WI38 (cell line): ENCODE measurements around the gene TTLL1.

Experiments used
- H3K4me3 ChIP-seq: 2 replicates; pipeline ENCODE4 v1.5.1; 2011; ENCODE audit warnings: low read depth, mild to moderate bottlenecking, control low read depth, low read length
- TF ChIP-seq, protein P1 (sequence below): IDR thresholded peaks from 2 replicates; pipeline ENCODE4 v1.5.1; 2012; ENCODE audit warnings: low read depth, mild to moderate bottlenecking, control low read depth, low read length

The TTLL1 gene

DNA sequence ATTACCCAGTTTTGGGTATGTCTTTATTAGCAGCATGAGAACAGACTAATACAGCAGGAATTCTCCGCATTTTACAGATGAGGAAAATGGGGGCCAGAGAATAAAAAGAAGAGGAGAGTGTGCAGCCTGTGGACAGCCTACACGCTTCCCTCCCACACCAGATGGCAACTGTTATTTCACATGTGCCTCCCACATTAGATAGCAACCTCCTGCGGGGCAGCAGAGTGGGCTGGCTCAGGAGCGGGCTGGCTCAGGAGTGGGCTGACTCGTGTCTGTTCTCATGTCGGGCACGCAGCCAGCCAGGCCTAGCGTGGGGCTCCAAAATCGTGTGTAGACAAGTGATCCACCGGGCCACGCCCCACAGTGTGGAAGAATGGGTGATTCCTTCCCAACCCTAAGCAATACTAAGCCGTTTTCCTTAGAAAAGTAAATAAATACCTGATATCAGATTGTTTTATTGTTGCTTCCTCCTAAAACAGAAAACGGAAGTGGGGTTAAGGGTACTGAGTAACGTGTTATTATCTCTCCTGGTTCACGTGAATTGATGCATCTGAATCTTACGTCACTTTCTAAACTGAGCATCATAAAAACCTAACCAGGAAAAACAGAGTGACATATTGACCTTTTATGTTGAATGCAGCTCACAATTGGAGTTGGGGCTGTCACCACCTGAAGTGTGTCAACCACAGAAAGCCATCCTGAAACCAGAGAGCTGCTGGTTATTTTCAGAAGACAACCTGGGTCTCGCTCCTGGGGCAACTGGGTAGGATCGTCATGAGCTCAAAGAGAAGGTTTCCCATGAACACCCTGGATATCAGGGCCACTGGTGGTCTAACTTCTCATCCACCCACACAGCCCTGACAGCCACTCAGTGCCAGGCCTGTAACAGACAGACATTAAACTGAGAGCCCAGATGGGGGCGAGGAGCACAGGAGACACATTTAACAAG is 3.3 kb downstream of the TTLL1 start:
- TF ChIP-seq, protein P1, sequence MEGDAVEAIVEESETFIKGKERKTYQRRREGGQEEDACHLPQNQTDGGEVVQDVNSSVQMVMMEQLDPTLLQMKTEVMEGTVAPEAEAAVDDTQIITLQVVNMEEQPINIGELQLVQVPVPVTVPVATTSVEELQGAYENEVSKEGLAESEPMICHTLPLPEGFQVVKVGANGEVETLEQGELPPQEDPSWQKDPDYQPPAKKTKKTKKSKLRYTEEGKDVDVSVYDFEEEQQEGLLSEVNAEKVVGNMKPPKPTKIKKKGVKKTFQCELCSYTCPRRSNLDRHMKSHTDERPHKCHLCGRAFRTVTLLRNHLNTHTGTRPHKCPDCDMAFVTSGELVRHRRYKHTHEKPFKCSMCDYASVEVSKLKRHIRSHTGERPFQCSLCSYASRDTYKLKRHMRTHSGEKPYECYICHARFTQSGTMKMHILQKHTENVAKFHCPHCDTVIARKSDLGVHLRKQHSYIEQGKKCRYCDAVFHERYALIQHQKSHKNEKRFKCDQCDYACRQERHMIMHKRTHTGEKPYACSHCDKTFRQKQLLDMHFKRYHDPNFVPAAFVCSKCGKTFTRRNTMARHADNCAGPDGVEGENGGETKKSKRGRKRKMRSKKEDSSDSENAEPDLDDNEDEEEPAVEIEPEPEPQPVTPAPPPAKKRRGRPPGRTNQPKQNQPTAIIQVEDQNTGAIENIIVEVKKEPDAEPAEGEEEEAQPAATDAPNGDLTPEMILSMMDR, result no peak
- H3K4me3 ChIP-seq, result no peak overlapping the region

DNA sequence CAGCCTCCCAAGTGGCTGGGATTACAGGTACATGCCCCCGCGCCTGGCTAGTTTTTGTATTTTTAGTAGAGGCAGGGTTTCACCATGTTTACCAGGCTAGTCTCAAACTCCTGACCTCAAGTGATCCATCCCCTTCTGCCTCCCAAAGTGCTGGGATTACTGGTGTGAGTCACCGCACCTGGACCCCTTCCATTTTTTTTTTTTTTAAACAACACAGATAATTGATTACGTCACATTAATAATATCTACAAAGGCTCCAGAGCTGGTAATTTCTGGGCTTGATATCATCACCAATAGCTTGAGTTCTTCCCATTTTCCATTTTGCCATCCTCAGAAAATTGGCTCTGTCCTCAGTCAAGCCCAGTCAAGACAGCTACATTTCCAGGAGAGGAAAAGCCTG is 7.2 kb downstream of the TTLL1 start:
- no peak overlapping the region for H3K4me3 ChIP-seq
- TF ChIP-seq, protein P1, result no peak

DNA sequence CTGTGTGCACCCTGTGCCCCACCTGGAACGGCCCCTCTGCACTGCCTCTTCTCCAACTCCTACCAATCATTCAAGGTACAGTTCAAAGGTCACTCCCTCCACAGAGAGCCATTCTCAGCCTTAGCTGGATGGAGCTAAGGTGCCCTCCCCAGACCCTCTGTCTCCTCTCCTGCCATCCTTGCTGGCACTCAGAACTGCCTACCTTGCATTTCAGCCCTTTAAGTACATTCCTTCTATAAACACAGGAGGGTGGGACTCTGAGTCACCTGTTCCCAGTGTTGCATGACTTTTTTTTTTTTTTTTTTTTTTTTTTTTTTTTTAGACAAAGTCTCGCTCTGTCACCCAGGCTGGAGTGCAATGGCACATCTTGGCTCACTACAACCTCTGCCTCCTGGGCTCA is 8.6 kb downstream of the TTLL1 start:
- TF ChIP-seq, protein P1, result no peak
- no peak overlapping the region for H3K4me3 ChIP-seq

DNA sequence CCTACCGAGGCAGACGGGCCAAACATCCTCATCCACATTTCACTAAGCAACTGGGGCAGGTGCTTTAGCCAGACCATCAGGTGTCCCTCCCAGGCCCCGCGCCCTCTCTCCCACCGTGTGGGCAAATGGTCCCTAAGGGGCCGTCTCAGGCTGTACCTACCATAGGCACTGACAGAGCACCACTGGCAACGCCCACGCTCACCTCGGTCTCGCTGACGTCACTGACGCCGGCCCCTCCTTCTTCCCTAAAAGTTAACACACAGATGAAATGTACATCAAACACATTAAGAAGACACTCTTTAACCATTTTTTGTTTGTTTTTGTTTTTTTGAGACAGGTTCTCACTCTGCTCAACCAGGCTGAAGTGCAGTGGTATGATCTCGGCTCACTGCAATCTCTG is 9.4 kb downstream of the TTLL1 start:
- no peak overlapping the region for H3K4me3 ChIP-seq
- TF ChIP-seq, protein P1, result no peak

DNA sequence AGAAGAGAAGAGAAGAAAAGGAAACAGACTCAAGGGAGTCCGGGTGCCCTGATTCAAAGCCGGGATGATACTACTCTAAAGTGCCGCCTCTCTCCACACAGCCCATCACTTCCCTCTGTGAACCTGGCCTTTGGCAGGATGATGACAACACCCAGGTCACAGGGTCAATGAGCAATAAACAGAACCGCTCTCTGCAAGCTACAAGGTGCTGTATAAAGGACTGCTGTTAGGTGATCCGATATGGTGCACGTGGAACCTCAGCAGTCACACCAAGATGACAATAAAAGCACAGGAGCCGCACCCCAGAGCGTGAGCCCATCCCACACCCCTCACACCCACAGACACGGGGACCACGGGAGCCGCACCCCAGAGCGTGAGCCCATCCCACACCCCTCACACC is 10.7 kb downstream of the TTLL1 start:
- TF ChIP-seq, protein P1, result no peak
- H3K4me3 ChIP-seq, result no peak overlapping the region

DNA sequence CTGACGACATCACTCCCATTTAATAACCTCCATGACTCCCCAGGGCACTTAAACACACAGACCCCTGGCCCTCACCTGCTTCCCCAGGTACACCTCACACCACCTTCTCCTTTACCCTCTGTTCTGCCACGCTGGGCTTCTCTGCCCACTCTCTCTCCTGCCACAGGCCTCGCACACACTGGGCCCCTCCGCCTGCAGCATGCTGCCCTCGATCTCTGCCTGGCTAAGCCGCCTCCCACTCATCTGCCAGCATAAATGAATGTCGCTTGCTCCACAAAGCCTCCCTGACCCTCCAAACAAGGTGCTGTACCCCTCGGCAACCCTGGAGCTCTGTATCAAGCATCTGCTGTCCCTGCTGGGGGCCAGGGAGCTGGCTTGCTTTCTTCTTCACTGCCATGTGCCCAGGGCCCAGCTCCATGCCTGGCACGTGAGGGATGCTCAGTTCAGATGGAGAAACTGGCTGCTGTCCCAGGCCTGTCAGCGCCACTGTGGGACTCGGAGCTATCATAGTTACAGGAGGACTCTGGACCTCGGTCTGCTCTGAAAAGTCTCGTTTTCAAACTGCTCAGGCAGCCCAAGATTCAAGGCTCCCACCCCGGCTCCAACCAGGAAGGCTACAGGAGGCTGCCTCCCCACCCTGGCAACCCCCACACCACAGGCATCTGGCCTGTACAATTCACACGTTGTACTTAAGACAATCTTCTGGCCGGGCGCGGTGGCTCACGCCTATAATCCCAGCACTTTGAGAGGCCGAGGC is 11.9 kb downstream of the TTLL1 start:
- TF ChIP-seq, protein P1, result no peak
- no peak overlapping the region for H3K4me3 ChIP-seq
